ENCODE data around the gene HEATR9. TPM values are rescaled to one million over a fixed set of nuclear protein-coding genes. Genes with fewer than 3 reads are reported as not detected.

The HEATR9 gene
- polyA plus RNA-seq, 3 donors, result not detected

DNA sequence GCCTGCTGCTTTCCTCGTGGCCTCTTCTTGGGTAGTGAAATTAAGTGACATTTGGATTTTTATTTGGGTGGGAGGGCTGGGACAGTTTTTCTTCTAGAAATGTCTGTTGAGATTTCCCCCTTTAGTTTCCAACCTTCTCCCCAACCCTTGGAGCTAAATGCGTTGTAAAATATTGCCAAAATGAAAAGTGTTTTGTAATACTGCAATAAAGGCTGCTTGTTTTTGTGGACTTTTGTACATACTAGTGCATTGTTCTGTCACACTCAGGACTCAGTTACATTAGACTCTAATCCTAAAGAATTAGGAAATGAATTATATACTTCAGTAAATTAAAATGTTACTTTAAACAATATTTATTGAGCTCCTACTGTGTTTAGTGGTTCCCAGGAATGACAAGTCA is 21.7 kb downstream of the HEATR9 start:
- Histone ChIP-seq H3K27me3 (ENCODE audit: control insufficient read depth in 2 of 2, insufficient read depth in 2 of 2, low read length in 2 of 2) (no peaks in the 10 kb centered on the region), H4K20me1 (ENCODE audit: insufficient read depth, low read length) (peaks cover 16% of the 10 kb centered on the region), H3K4me3 (replicated peaks in 1 of 3; ENCODE audit: low read depth in 2 of 3, low read length in 3 of 3) (no peak overlapping the region), H3K79me2 (ENCODE audit: insufficient read depth, low read length) (no peaks in the 10 kb centered on the region), H3K27ac (ENCODE audit: low read depth in 1 of 2, low read length in 2 of 2) (no peak overlapping the region), H3K4me2 (replicated peaks; ENCODE audit: extremely low read depth, low read length, poor library complexity, severe bottlenecking) (no peak overlapping the region), H3K36me3 (replicated peaks in 1 of 2; ENCODE audit: control insufficient read depth in 1 of 2, insufficient read depth in 2 of 2, low read length in 2 of 2) (peaks cover 58 to 92% of the 10 kb centered on the region in 2 donors), H3K9me3 (replicated peaks in 1 of 2; ENCODE audit: control insufficient read depth in 1 of 2, insufficient read depth in 1 of 2, low read length in 2 of 2) (no peaks in the 10 kb centered on the region), H2AFZ (ENCODE audit: insufficient read depth, low read depth, low read length, poor library complexity, severe bottlenecking) (no peak overlapping the region), H3K4me1 (ENCODE audit: control insufficient read depth in 1 of 2, insufficient read depth in 2 of 2, low read length in 2 of 2) (no peaks in the 10 kb centered on the region), H3K9ac (ENCODE audit: insufficient read depth, low read length, poor library complexity, severe bottlenecking) (no peak overlapping the region)
- no CpG with 5 or more reads among the region's 2 CpGs for WGBS (ENCODE audit: insufficient coverage)
- DNase-seq, result no peak
- TF ChIP-seq, protein P1, sequence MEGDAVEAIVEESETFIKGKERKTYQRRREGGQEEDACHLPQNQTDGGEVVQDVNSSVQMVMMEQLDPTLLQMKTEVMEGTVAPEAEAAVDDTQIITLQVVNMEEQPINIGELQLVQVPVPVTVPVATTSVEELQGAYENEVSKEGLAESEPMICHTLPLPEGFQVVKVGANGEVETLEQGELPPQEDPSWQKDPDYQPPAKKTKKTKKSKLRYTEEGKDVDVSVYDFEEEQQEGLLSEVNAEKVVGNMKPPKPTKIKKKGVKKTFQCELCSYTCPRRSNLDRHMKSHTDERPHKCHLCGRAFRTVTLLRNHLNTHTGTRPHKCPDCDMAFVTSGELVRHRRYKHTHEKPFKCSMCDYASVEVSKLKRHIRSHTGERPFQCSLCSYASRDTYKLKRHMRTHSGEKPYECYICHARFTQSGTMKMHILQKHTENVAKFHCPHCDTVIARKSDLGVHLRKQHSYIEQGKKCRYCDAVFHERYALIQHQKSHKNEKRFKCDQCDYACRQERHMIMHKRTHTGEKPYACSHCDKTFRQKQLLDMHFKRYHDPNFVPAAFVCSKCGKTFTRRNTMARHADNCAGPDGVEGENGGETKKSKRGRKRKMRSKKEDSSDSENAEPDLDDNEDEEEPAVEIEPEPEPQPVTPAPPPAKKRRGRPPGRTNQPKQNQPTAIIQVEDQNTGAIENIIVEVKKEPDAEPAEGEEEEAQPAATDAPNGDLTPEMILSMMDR (IDR thresholded peaks at IDR 0.05), result no peak
- peaks cover 0 to 1% (median 0%) of the 10 kb centered on the region in 3 donors for H3K27me3 Mint-ChIP-seq (ENCODE audit: low read depth in 3 of 3)
- no peaks in the 10 kb centered on the region for H3K9me3 Mint-ChIP-seq
- no peaks in the 10 kb centered on the region for H3K4me1 Mint-ChIP-seq
- no peak overlapping the region for H3K27ac Mint-ChIP-seq
- peaks cover 73 to 91% of the 10 kb centered on the region in 2 donors for H3K36me3 Mint-ChIP-seq
- intact Hi-C loops (cut with micrococcal nuclease), result no loop called here
- H3K4me3 Mint-ChIP-seq, result no peak overlapping the region

DNA sequence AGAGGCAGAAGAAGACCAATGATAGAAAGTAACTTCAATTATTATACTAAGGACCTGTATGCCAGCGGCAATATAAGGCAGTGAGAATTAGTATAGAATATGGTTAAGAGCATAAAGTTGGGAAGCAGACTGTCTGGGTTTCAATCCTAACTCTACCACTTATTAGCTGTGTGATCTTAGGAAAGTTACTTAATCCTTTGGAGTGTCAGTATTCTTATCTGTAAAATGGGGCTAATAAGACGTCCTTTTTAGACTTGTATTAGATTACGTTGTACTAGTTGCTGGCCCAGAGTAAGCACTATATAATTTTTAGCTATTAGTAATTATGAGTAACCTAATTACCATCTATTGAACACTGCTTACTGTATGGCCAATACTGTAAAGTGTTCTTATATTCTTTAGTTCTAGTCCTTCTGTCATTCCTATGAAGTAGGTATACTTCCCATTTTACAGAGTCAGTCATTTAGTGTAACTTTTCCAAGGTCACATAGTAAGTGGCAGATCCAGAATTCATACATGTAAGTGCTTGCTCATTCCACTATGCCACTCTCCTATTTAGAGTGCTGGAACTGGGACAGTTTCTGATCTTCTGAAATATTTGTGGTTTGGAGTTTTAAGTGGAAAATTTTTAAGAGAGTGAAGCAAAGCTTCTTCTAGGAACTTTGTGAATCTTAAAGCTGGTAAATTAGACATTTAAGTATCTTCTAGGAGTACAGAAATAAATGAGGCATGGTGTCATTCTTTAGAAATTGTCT is 22.5 kb downstream of the HEATR9 start:
- peaks cover 76 to 94% of the 10 kb centered on the region in 2 donors for H3K36me3 Mint-ChIP-seq
- no peak overlapping the region for H2AFZ ChIP-seq (ENCODE audit: insufficient read depth, low read depth, low read length, poor library complexity, severe bottlenecking)
- H3K9me3 ChIP-seq (replicated peaks in 1 of 2; ENCODE audit: control insufficient read depth in 1 of 2, insufficient read depth in 1 of 2, low read length in 2 of 2), result no peaks in the 10 kb centered on the region
- H3K4me1 ChIP-seq (ENCODE audit: control insufficient read depth in 1 of 2, insufficient read depth in 2 of 2, low read length in 2 of 2), result no peaks in the 10 kb centered on the region
- intact Hi-C loops (cut with micrococcal nuclease), result no loop called here
- H4K20me1 ChIP-seq (ENCODE audit: insufficient read depth, low read length), result peaks cover 16% of the 10 kb centered on the region
- H3K4me2 ChIP-seq (replicated peaks; ENCODE audit: extremely low read depth, low read length, poor library complexity, severe bottlenecking), result no peak overlapping the region
- no peaks in the 10 kb centered on the region for H3K27me3 ChIP-seq (ENCODE audit: control insufficient read depth in 2 of 2, insufficient read depth in 2 of 2, low read length in 2 of 2)
- H3K9ac ChIP-seq (ENCODE audit: insufficient read depth, low read length, poor library complexity, severe bottlenecking), result no peak overlapping the region
- no peak overlapping the region for H3K4me3 Mint-ChIP-seq
- no peak overlapping the region for H3K27ac Mint-ChIP-seq
- H3K36me3 ChIP-seq (replicated peaks in 1 of 2; ENCODE audit: control insufficient read depth in 1 of 2, insufficient read depth in 2 of 2, low read length in 2 of 2), result peaks cover 65 to 97% of the 10 kb centered on the region in 2 donors
- no CpG with 5 or more reads among the region's 3 CpGs for WGBS (ENCODE audit: insufficient coverage)
- H3K27ac ChIP-seq (ENCODE audit: low read depth in 1 of 2, low read length in 2 of 2), result no peak overlapping the region
- no peaks in the 10 kb centered on the region for H3K79me2 ChIP-seq (ENCODE audit: insufficient read depth, low read length)
- no peaks in the 10 kb centered on the region for H3K9me3 Mint-ChIP-seq
- H3K4me1 Mint-ChIP-seq, result no peaks in the 10 kb centered on the region
- DNase-seq, result no peak
- no peak overlapping the region for H3K4me3 ChIP-seq (replicated peaks in 1 of 3; ENCODE audit: low read depth in 2 of 3, low read length in 3 of 3)
- peaks cover 0 to 1% (median 0%) of the 10 kb centered on the region in 3 donors for H3K27me3 Mint-ChIP-seq (ENCODE audit: low read depth in 3 of 3)
- TF ChIP-seq, protein P1 (IDR thresholded peaks at IDR 0.05), result no peak
